Endothelial cell of umbilical vein (primary cell): ENCODE measurements around the gene RNF4. TPM values are rescaled to one million over a fixed set of nuclear protein-coding genes. Genes with fewer than 3 reads are reported as not detected.

Experiments used
- BruUV-seq: library from RNA; stranded (reverse); fragments of 400-500 nt; replicated peaks from 2 replicates; lab custom pipeline; 2021; lab: Mats Ljungman, UMichigan
- CTCF ChIA-PET: fragments of 300-600, 350-600 bp; sonication (Branson Sonifier 250); formaldehyde crosslinking; loops from one replicate; lab custom pipeline; 2021; ENCODE audit warnings: antibody characterized with exemption, inconsistent platforms; lab: Charles Lee
- POLR2A ChIA-PET: fragments of 300-600, 350-600 bp; sonication (Branson Sonifier 250); formaldehyde crosslinking; loops from one replicate; lab custom pipeline; 2021; ENCODE audit warnings: antibody characterized with exemption, inconsistent platforms; lab: Charles Lee
- DNase-seq: peaks from one replicate; pipeline ENCODE4 v3.0.0-alpha.2; 2011; ENCODE audit warnings: low read depth, low spot score
- FAIRE-seq: peaks from 2 replicates; lab custom pipeline; 2011; peaks lifted over from hg19 to GRCh38; lab: Jason Lieb, UNC
- H2AFZ ChIP-seq: 2 replicates; pipeline ENCODE4 v1.6.0; 2012; ENCODE audit warnings: low read depth, low read length, control low read depth, inconsistent platforms
- H3K27ac ChIP-seq: 2 replicates; pipeline ENCODE4 v1.5.1; 2011; ENCODE audit warnings: low read depth, mild to moderate bottlenecking, control low read depth, low read length, moderate library complexity; ENCODE audit not compliant: insufficient read depth
- H3K27me3 ChIP-seq, 2 experiments: 2 replicates each; pipeline versions ENCODE4 v1.6.0 to v1.6.1; 2011; ENCODE audit warnings: low read length in 2 of 2, mixed read lengths in 1 of 2; ENCODE audit not compliant: control insufficient read depth in 2 of 2, insufficient read depth in 2 of 2
- H3K36me3 ChIP-seq, 2 experiments: 2 replicates in 1 of 2; 3 replicates in 1 of 2; pipeline ENCODE4 v1.5.1; 2011; ENCODE audit warnings: low read length in 2 of 2, mild to moderate bottlenecking in 1 of 2, moderate library complexity in 1 of 2; ENCODE audit not compliant: control insufficient read depth in 2 of 2, insufficient read depth in 2 of 2; ENCODE audit errors: extremely low read depth in 1 of 2
- H3K4me1 ChIP-seq: 3 replicates; pipeline ENCODE4 v1.5.1; 2011; ENCODE audit warnings: mild to moderate bottlenecking, low read length; ENCODE audit not compliant: control insufficient read depth, insufficient read depth; ENCODE audit errors: extremely low read depth
- H3K4me2 ChIP-seq: 2 replicates; pipeline ENCODE4 v1.6.1; 2011; ENCODE audit warnings: low read length, control low read depth, mixed read lengths; ENCODE audit not compliant: insufficient read depth
- H3K4me3 ChIP-seq, 3 experiments: fragments of 200-600 bp in 1 of 3; sonication (generic), shearing (Covaris generic) in 1 of 3; replicated peaks in 1 of 3; 2 replicates each; pipeline ENCODE4 v1.5.1; 2011 to 2016; ENCODE audit warnings: control low read depth in 3 of 3, low read length in 3 of 3, mild to moderate bottlenecking in 2 of 3, inconsistent platforms in 1 of 3, low read depth in 1 of 3, moderate library complexity in 1 of 3; ENCODE audit not compliant: insufficient read depth in 1 of 3
- H3K79me2 ChIP-seq: 2 replicates; pipeline ENCODE4 v1.6.0; 2012; ENCODE audit warnings: low read length, inconsistent platforms; ENCODE audit not compliant: control insufficient read depth, insufficient read depth
- H3K9ac ChIP-seq: replicated peaks from 2 replicates; pipeline ENCODE3; 2011; ENCODE audit warnings: low read length, control low read depth; ENCODE audit not compliant: insufficient read depth; ENCODE audit errors: extremely low read depth
- H3K9me1 ChIP-seq: replicated peaks from 3 replicates; pipeline ENCODE4 v1.6.0; 2011; ENCODE audit warnings: mild to moderate bottlenecking, low read length; ENCODE audit not compliant: control insufficient read depth, insufficient read depth; ENCODE audit errors: extremely low read depth
- H3K9me3 ChIP-seq: replicated peaks from 2 replicates; pipeline ENCODE4 v1.5.1; 2012; ENCODE audit warnings: low read length, inconsistent platforms; ENCODE audit not compliant: control insufficient read depth, insufficient read depth
- H4K20me1 ChIP-seq: replicated peaks from 2 replicates; pipeline ENCODE3; 2011; ENCODE audit warnings: mild to moderate bottlenecking, low read length; ENCODE audit not compliant: control insufficient read depth, insufficient read depth; ENCODE audit errors: extremely low read depth
- CTCF ChIP-seq, 2 donors: IDR thresholded peaks; 1 replicate in 1 of 2; 2 replicates in 1 of 2; pipeline ENCODE4 v1.5.1; 2011; ENCODE audit warnings: low read length in 2 of 2, mild to moderate bottlenecking in 2 of 2, moderate library complexity in 2 of 2, control low read depth in 1 of 2, inconsistent platforms in 1 of 2, low read depth in 1 of 2; ENCODE audit not compliant: insufficient read depth in 1 of 2; ENCODE audit errors: extremely low read depth in 1 of 2
- EZH2 ChIP-seq: IDR thresholded peaks from 2 replicates; pipeline ENCODE4 v1.6.1; 2012; ENCODE audit warnings: borderline replicate concordance, low read depth, mild to moderate bottlenecking, moderate library complexity, low read length, inconsistent platforms; ENCODE audit not compliant: severe bottlenecking
- FOS ChIP-seq: IDR thresholded peaks from 2 replicates; pipeline ENCODE4 v1.6.1; 2011; ENCODE audit warnings: mild to moderate bottlenecking, low read length, moderate library complexity, borderline replicate concordance; ENCODE audit not compliant: insufficient read depth
- GATA2 ChIP-seq: IDR thresholded peaks from 2 replicates; pipeline ENCODE4 v1.7.0; 2011; ENCODE audit warnings: low read depth, mild to moderate bottlenecking, moderate library complexity, mixed read lengths, low read length; ENCODE audit not compliant: insufficient read length, insufficient read depth
- JUN ChIP-seq: IDR thresholded peaks from 2 replicates; pipeline ENCODE4 v1.6.1; 2011; ENCODE audit warnings: borderline replicate concordance, low read depth; ENCODE audit not compliant: insufficient read length, insufficient read depth
- MAX ChIP-seq: IDR thresholded peaks from 2 replicates; pipeline ENCODE4 v1.6.1; 2011; ENCODE audit not compliant: insufficient read depth, insufficient read length
- MYC ChIP-seq: IDR thresholded peaks from one replicate; pipeline ENCODE4 v1.6.1; 2011; ENCODE audit warnings: mild to moderate bottlenecking, low read depth, low read length
- POLR2A ChIP-seq: IDR thresholded peaks from 2 replicates; pipeline ENCODE4 v1.6.1; 2012; ENCODE audit warnings: low read depth, mild to moderate bottlenecking, control low read depth, low read length
- POLR2AphosphoS5 ChIP-seq: IDR thresholded peaks from 2 replicates; pipeline ENCODE4 v1.6.1; 2012; ENCODE audit warnings: low read depth, mild to moderate bottlenecking, control low read depth, low read length, moderate library complexity; ENCODE audit not compliant: insufficient read depth
- dilution Hi-C: fragments of 300-500 bp; cut with MboI; formaldehyde crosslinking; loops from one replicate; pipeline ENCODE4 v1.15.0; 2019; ENCODE audit warnings: low sequenced_read_pairs; ENCODE audit not compliant: extremely low pct_ligation_motif_present
- intact Hi-C: fragments of 100-400 bp; cut with micrococcal nuclease; formaldehyde crosslinking; loops from one replicate; pipeline ENCODE4 v1.10.0; 2022
- polyA plus RNA-seq, 4 experiments: library from polyadenylated mRNA; depleted of rRNA in 3 of 4; stranded (reverse) in 3 of 4; unstranded in 1 of 4; fragments of >200 nt; gene quantifications; 2 replicates each; pipeline versions ENCODE4 v1.2.1 to v1.2.3, GENCODE V29; 2011 to 2012; ENCODE audit warnings: missing spikeins in 1 of 4
- total RNA-seq: library from RNA; stranded (reverse); gene quantifications from 2 replicates; pipeline ENCODE4 v1.2.3, GENCODE V29; 2021

Gene RNF4
- total and polyA plus RNA-seq, 2 donors (not counting 3 experiments of a cell fraction or from before 2014, with no cell fraction given) = 64.3 to 71.4 TPM

GRCh38 chr4:2449051-2449450 lies 19.9 kb upstream of the RNF4 start:
- H3K4me1 ChIP-seq = no peaks in the 10 kb centered on the region
- no peaks in the 10 kb centered on the region for H3K79me2 ChIP-seq
- no TSS peak for BruUV-seq
- intact Hi-C loops = no loop called here
- no peaks in the 10 kb centered on the region for H4K20me1 ChIP-seq
- H3K4me2 ChIP-seq = no peak overlapping the region
- no peak overlapping the region for H3K4me3 ChIP-seq
- H3K9me1 ChIP-seq = no peaks in the 10 kb centered on the region
- TF ChIP-seq POLR2AphosphoS5 = no peak
- TF ChIP-seq CTCF (IDR thresholded peaks at IDR 0.05; ENCODE audit: extremely low read depth in 1 of 2, insufficient read depth in 1 of 2, low read depth in 1 of 2, low read length in 2 of 2) = no peak
- TF ChIP-seq MYC = no peak
- TF ChIP-seq MAX = no peak
- no peak for TF ChIP-seq EZH2
- no peak for TF ChIP-seq JUN
- no peak for TF ChIP-seq GATA2
- TF ChIP-seq POLR2A = no peak
- no peak for TF ChIP-seq FOS
- H3K27me3 ChIP-seq = no peaks in the 10 kb centered on the region
- no peak overlapping the region for H3K27ac ChIP-seq
- ChIA-PET POLR2A (interaction anchor here (0.6 kb wide), 1 partner anchor 98 kb away, joined by 4 read pairs; no protein-coding TSS in a partner anchor), CTCF (interaction anchor here (0.9 to 1.7 kb wide), 2 partner anchors 8 to 229 kb away, joined by 3 to 5 read pairs; no protein-coding TSS in a partner anchor)
- no peaks in the 10 kb centered on the region for H3K9me3 ChIP-seq
- FAIRE-seq = no peak
- no peak for DNase-seq
- dilution Hi-C loops = no loop called here
- H3K9ac ChIP-seq = no peak overlapping the region
- H3K36me3 ChIP-seq = no peaks in the 10 kb centered on the region
- H2AFZ ChIP-seq = no peak overlapping the region
